Gastrocnemius medialis (tissue), 4 donors: ENCODE measurements around the gene REEP1. TPM values are rescaled to one million over a fixed set of nuclear protein-coding genes. Genes with fewer than 3 reads are reported as not detected.

Experiments used
- ATAC-seq, 2 donors: fragments of 150-250 bp; one replicate each; pipeline ENCODE4 v1.9.1; 2016
- DNase-seq, 2 donors: peaks; one replicate each; pipeline ENCODE4 v3.0.0-alpha.2; 2019
- H3K27ac ChIP-seq, 4 donors: fragments of 200-600 bp; sonication (generic); 1 replicate in 1 of 4; 2 replicates in 3 of 4; pipeline ENCODE4 v1.5.1; 2016 to 2018; ENCODE audit warnings: mild to moderate bottlenecking in 2 of 4, moderate library complexity in 1 of 4
- H3K27me3 ChIP-seq, 3 donors: fragments of 200-600 bp; sonication (generic) in 2 of 3; 1 replicate in 1 of 3; 2 replicates in 2 of 3; pipeline versions ENCODE4 v1.5.1 to v1.6.0; 2016 to 2019; ENCODE audit warnings: mild to moderate bottlenecking in 1 of 3, moderate library complexity in 1 of 3
- H3K36me3 ChIP-seq, 2 donors: fragments of 200-600 bp; sonication (generic) in 1 of 2; one replicate each; pipeline ENCODE4 v1.5.1; 2017 to 2018
- H3K4me1 ChIP-seq, 2 donors: fragments of 200-600 bp; sonication (generic) in 1 of 2; one replicate each; pipeline ENCODE4 v1.5.1; 2016 to 2017; ENCODE audit warnings: mild to moderate bottlenecking in 2 of 2
- H3K4me3 ChIP-seq, 4 donors: fragments of 200-600 bp; sonication (generic) in 3 of 4; 1 replicate in 1 of 4; 2 replicates in 3 of 4; pipeline ENCODE4 v1.5.1; 2016 to 2019; ENCODE audit warnings: mild to moderate bottlenecking in 2 of 4
- H3K9me3 ChIP-seq, 3 donors: fragments of 200-600 bp; sonication (generic) in 2 of 3; 1 replicate in 1 of 3; 2 replicates in 2 of 3; pipeline ENCODE4 v1.5.1; 2016 to 2019
- POLR2A ChIP-seq, 2 donors: fragments of 450-650 bp; IDR thresholded peaks; one replicate each; pipeline ENCODE4 v1.6.1; 2017; ENCODE audit warnings: antibody characterized with exemption in 2 of 2, mild to moderate bottlenecking in 2 of 2, moderate library complexity in 2 of 2
- in situ Hi-C, 4 donors: fragments of 200-750 bp; cut with MboI; loops; one replicate each; pipeline versions ENCODE4 v1.15.0 to v1.8.0; 2017; ENCODE audit warnings: low sequenced_read_pairs in 4 of 4
- intact Hi-C: fragments of 100-400 bp; cut with DNase I; formaldehyde crosslinking; loops from one replicate; pipeline ENCODE4 v1.15.1; 2023; ENCODE audit warnings: low total_unique reads
- microRNA-seq, 2 donors: library from miRNA; unstranded; fragments of <30 nt; microRNA quantifications; one replicate each; pipeline ENCODE4, GENCODE V29; 2016; ENCODE audit warnings: borderline replicate concordance in 2 of 2
- total RNA-seq, 4 donors: library from RNA; depleted of rRNA; stranded (reverse); fragments of >200 nt; gene quantifications; one replicate each; pipeline versions ENCODE4 v1.1.0 to v1.2.3, GENCODE V29; 2016
- TF ChIP-seq, protein P1 (sequence below), 5 experiments: fragments of 450-650 bp in 3 of 5; fragments of 200-600 bp in 2 of 5; sonication (generic) in 2 of 5; IDR thresholded peaks in 4 of 5; conservative IDR thresholded peaks in 1 of 5; 1 replicate in 4 of 5; 2 replicates in 1 of 5; pipeline ENCODE4 v1.5.1; 2016 to 2019; ENCODE audit warnings: antibody characterized with exemption in 5 of 5, mild to moderate bottlenecking in 3 of 5, moderate library complexity in 3 of 5

REEP1 gene
- total RNA-seq, 4 donors from 2014 or later = 4.2 to 16.0 (median 6.3) TPM

DNA sequence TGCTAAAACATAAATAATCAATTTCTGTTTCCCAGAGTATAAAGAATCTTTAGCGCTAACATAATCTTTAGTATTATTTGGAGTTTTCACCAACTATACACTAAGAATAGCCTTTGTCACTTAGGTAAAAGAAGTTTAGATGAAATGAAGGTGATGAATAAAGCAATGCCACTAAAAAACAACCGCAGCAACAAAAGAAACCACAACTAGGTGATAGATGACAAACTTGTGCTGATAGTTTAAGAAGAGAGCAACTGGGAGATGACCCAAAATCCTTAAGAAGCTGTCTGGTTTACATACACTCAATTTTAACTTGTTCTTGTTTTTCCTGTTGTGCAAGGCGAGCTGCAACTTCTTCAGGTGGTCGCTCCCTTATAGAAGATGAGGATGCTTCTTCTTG, 167.0 kb downstream of the REEP1 start:
- ATAC-seq = no peak
- H3K4me3 ChIP-seq = no peak overlapping the region
- in situ Hi-C loops = no loop called here
- H3K27ac ChIP-seq = no peak overlapping the region
- no peak for DNase-seq
- TF ChIP-seq, protein P1, sequence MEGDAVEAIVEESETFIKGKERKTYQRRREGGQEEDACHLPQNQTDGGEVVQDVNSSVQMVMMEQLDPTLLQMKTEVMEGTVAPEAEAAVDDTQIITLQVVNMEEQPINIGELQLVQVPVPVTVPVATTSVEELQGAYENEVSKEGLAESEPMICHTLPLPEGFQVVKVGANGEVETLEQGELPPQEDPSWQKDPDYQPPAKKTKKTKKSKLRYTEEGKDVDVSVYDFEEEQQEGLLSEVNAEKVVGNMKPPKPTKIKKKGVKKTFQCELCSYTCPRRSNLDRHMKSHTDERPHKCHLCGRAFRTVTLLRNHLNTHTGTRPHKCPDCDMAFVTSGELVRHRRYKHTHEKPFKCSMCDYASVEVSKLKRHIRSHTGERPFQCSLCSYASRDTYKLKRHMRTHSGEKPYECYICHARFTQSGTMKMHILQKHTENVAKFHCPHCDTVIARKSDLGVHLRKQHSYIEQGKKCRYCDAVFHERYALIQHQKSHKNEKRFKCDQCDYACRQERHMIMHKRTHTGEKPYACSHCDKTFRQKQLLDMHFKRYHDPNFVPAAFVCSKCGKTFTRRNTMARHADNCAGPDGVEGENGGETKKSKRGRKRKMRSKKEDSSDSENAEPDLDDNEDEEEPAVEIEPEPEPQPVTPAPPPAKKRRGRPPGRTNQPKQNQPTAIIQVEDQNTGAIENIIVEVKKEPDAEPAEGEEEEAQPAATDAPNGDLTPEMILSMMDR (IDR thresholded peaks at IDR 0.05 in 4 of 5, conservative IDR thresholded peaks at IDR 0.05 in 1 of 5) = no peak
- no peak for TF ChIP-seq POLR2A (IDR thresholded peaks at IDR 0.05)
- no peaks in the 10 kb centered on the region for H3K9me3 ChIP-seq
- H3K36me3 ChIP-seq = peaks cover 0 to 65% of the 10 kb centered on the region in 2 donors
- H3K4me1 ChIP-seq = peaks cover 12 to 16% of the 10 kb centered on the region in 2 donors
- intact Hi-C loops = no loop called here
- H3K27me3 ChIP-seq = no peaks in the 10 kb centered on the region

Small RNA genes within 50 kb of the gene (microRNA-seq; reads per million reads assigned to microRNA genes)
- 0 reads per million in 2 donors for gene MIR4779

Other genes starting within 250 kb of the REEP1 start
- gene POLR1A, start 231.7 kb downstream of the REEP1 start, total RNA-seq = 10 to 100 TPM; 20.1 to 31.7 (median 29.4) TPM
- 100 to 1,000 TPM in 1 of 4 donors, 10 to 100 TPM in 3; 55.5 to 111 (median 68.2) TPM for gene PTCD3, start 231.4 kb downstream of the REEP1 start, total RNA-seq
- 100 to 1,000 TPM in 3 of 4 donors, 10 to 100 TPM in 1; 83.5 to 153 (median 127) TPM for gene IMMT, start 142.2 kb downstream of the REEP1 start, total RNA-seq
- 10 to 100 TPM; 22.2 to 62.3 (median 38.8) TPM for gene MRPL35, start 138.2 kb downstream of the REEP1 start, total RNA-seq
- 10 to 100 TPM; 20.7 to 36.8 (median 26.1) TPM for gene KDM3A, start 103.7 kb upstream of the REEP1 start, total RNA-seq
- 10 to 100 TPM; 64.0 to 99.1 (median 71.5) TPM for gene CHMP3, start 225.8 kb upstream of the REEP1 start, total RNA-seq